Posterior vena cava (tissue), 2 donors: ENCODE data around the gene FERMT1. TPM values are rescaled to one million over a fixed set of nuclear protein-coding genes. Genes with fewer than 3 reads are reported as not detected.
"Not testable (repeated sequence)": the region's sequence is repeated elsewhere in the genome, so short reads cannot be mapped to it uniquely, and the experiment has no call there.

Source experiments
- DNase-seq: peaks from one replicate; pipeline ENCODE4 v3.0.0-alpha.2; 2020; ENCODE audit warnings: low spot score
- intact Hi-C, 2 donors: fragments of 100-400 bp; cut with DNase I; formaldehyde crosslinking; loops; one replicate each; pipeline versions ENCODE4 v1.14.1 to v1.14.2; 2022 to 2023
- total RNA-seq, 2 donors: library from RNA; stranded (reverse); fragmentation: NEBNext Ultra II Directional; extraction: Animal tissue kit (Norgen Biotek cat#: 25700); gene quantifications; one replicate each; pipeline ENCODE4 v1.2.1, GENCODE V29; 2021
- donor health status: DM: yes; HTN: yes; CAD: no.
- donor health status: DM: yes; HTN: yes; CAD: no.

FERMT1 gene
- total RNA-seq, 2 donors from 2014 or later: 1.4 TPM; not detected in 1

DNA sequence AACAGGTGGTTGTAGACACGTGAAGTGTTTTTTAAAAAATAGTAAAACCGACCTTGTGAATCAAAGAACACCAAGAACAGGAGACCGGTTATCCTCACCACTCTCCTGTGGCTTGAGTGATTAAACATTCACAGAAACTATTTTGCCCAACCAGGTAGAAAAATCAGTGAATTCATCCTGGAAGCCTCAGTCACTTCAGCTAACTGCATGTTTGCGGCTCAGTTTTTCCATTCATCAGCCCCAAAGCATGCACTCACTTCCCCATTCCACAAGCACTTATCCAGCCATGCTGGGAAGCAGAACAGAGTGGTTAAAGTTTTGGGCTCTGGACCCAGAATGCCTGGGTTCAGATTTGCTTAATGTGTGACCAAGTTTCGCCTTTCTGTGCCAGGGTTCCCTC lies 71.3 kb downstream of the FERMT1 start:
- DNase-seq: no peak
- intact Hi-C loops: no loop called here

GRCh38 chr20:6048391-6048790 lies 74.4 kb downstream of the FERMT1 start:
- intact Hi-C loops: no loop called here
- no peak for DNase-seq

DNA sequence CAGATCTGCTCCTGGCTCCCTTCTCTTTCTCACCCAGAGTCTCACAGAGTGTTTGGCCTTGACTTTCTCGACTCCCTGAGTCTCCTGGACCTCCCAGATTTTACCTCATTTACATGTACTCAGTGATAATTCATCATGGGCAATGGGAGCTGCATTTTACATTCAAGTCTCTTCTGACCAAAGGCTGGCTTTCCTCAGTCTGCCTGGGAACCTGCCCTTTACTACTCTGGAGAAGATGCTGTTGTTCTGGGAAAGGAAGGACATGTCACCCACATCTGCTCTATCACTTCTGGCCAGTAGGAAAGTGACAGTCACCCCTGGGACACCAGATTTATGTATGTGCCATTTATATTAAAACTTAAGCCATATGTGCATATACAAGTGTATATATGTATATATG lies 76.4 kb downstream of the FERMT1 start:
- intact Hi-C loops: no loop called here
- no peak for DNase-seq

DNA sequence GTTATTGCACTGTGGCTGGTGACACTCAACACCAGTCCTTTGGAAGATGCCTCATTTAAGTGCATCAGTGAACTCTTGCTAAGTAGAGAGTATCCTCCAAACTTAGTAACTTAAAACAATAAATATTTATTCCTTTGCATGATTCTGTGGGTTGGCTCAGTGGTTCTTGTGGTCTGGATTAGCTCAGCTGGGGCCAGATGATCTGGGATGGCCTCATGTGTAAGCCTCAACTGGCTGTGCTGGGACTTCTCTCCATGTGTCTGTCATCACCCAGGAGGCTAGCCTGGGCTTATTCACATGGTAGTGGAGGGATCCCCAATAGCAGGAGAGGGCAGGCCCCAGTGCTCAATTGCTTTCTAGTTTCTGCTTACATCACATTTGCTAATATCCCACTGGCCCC lies 77.3 kb downstream of the FERMT1 start:
- intact Hi-C loops: no loop called here
- DNase-seq: no peak

- no peak for DNase-seq
- intact Hi-C loops: no loop called here
Observed at GRCh38 chr20:6044115-6044514, 78.7 kb downstream of the FERMT1 start.

- intact Hi-C loops: no loop called here
- no peak for DNase-seq
Observed at GRCh38 chr20:6041808-6042265, 81.0 kb downstream of the FERMT1 start.

GRCh38 chr20:6040958-6041807 lies 81.6 kb downstream of the FERMT1 start:
- intact Hi-C loops: no loop called here
- no peak for DNase-seq

DNA sequence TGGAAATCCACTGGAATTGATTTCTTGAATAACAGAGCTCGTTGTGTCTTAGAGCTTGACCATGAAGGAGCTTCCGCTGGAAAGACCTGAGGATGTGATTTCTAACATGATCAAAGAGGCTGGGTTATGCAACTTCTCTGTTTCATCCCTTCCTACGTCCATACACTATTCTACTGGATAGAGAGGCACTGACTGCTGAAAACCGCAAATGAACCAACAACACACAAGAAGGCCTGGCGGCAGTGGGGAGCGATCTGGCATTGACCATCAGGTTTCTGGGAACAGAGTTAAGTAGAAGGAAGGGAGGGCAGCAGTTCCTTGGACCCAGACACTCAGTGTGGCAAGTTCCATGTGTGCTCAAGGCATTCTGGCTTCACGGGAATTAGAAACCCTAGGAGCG lies 82.3 kb downstream of the FERMT1 start:
- intact Hi-C loops: no loop called here
- no peak for DNase-seq

DNA sequence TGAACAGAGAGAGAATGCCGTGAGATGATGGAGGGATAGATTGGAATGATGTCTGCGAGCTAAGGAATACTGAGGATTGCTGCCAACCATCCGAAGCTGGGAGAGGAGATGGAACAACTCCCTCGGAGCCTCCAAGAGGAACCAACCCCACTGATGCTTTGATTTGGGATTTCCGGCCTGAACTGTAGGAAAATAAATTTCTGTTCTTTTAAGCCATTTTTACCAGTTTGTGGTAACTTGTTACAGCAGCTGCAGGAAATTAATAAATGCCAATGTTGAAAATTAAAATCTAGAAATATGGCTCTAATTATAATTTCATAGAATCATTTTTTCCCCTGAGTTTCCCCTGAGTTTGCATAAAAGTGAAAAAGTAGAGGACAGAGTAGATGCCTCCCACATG lies 83.1 kb downstream of the FERMT1 start:
- no peak for DNase-seq
- intact Hi-C loops: no loop called here

DNA sequence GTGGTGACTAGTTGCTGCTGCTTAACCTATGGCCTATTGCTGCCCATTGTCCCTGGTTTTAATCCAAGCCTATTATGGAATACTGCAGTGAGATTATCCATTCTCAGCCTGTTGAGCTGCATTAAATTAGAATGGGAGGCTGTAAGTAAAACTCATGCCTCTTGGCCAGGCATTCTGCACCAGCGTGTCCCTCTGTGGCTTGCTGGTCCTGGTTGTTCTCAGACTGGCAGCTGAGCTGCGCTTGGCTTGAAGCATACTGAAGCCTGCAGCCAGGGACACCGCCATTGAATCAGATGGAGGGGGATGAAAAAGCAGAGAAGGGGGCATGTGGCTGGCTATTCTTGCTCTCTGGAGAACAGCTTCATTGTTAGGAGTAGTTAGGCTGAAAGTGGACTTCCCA lies 84.6 kb downstream of the FERMT1 start:
- DNase-seq: no peak
- intact Hi-C loops: no loop called here

GRCh38 chr20:6037082-6037481 lies 85.7 kb downstream of the FERMT1 start:
- intact Hi-C loops: no loop called here
- no peak for DNase-seq

- no peak for DNase-seq
Observed at GRCh38 chr20:6036213-6036612, 86.6 kb downstream of the FERMT1 start.

GRCh38 chr20:6034134-6034969 lies 88.5 kb downstream of the FERMT1 start:
- intact Hi-C loops: no loop called here
- no peak for DNase-seq

More at GRCh38 chr20:6036213-6036612, 86.6 kb downstream of the FERMT1 start:
- intact Hi-C loops: no loop called here

- DNase-seq, intact Hi-C loops: not testable (repeated sequence)
Observed at GRCh38 chr20:6032907-6033306, 89.9 kb downstream of the FERMT1 start.

DNA sequence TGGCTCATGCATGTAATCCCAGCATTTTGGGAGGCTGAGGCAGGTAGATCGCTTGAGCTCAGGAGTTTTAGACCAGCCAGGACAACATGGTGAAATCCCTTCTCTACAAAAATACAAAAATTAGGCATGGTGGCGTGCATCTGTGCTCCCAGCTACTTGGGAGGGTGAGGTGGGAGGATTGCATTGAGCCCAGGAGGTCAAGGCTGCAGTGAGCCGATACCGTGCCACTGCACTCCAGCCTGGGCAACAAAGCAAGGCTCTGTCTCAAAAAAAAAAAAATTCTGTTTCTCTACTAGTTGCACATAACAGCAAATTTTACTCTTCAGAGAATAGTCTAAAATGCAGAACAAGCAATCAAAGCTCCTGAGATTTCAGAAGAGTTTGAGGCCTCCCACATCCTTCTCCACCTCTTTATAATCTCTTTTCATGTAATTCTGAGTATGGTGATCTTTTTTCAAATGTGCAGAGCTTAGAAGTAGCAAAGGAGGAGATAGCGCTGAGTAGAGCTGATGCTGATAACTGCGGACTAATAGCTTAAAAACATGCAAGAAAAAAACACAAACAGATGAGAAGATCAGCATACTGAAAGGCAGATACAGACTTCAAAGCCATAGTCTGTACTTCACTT lies 92.3 kb downstream of the FERMT1 start:
- intact Hi-C loops: no loop called here
- no peak for DNase-seq

- intact Hi-C loops: no loop called here
- DNase-seq: no peak
Observed at GRCh38 chr20:6029538-6029937, 93.3 kb downstream of the FERMT1 start.

- DNase-seq: no peak
- intact Hi-C loops: no loop called here
Observed at GRCh38 chr20:6028818-6029217, 94.0 kb downstream of the FERMT1 start.

GRCh38 chr20:6026051-6026450 lies 96.8 kb downstream of the FERMT1 start:
- intact Hi-C loops: no loop called here
- no peak for DNase-seq
